Measurements from ENCODE around the gene CLDN15.
"Not testable (repeated sequence)": the region's sequence is repeated elsewhere in the genome, so short reads cannot be mapped to it uniquely, and the experiment has no call there.

The CLDN15 gene

GRCh38 chr7:101237206-101238067 lies at the start of gene CLDN15:
Gene CLDN15 (minus strand): TSS chr7:101237802. CDS start chr7:101237581, 221 bp downstream.
- DNase-seq, result no peak

GRCh38 chr7:101287032-101287431 lies 49.4 kb upstream of the CLDN15 start:
- DNase-seq, result no peak

- not testable (repeated sequence) for DNase-seq
Observed at GRCh38 chr7:101285880-101286279, 48.3 kb upstream of the CLDN15 start.

- no peak for DNase-seq
Observed at GRCh38 chr7:101285171-101285570, 47.6 kb upstream of the CLDN15 start.

- not testable (repeated sequence) for DNase-seq
Observed at GRCh38 chr7:101280912-101281311, 43.3 kb upstream of the CLDN15 start.

- no peak for DNase-seq
Observed at GRCh38 chr7:101278461-101279292, 41.1 kb upstream of the CLDN15 start.

GRCh38 chr7:101277155-101277554 lies 39.6 kb upstream of the CLDN15 start:
- DNase-seq, result no peak

- no peak for DNase-seq
Observed at GRCh38 chr7:101273206-101273605, 35.6 kb upstream of the CLDN15 start.

- no peak for DNase-seq
Observed at GRCh38 chr7:101271021-101271420, 33.4 kb upstream of the CLDN15 start.

GRCh38 chr7:101269664-101270063 lies 32.1 kb upstream of the CLDN15 start:
- DNase-seq, result no peak

- no peak for DNase-seq
Observed at GRCh38 chr7:101265622-101266516, 28.3 kb upstream of the CLDN15 start.

GRCh38 chr7:101264102-101264706 lies 26.6 kb upstream of the CLDN15 start:
- DNase-seq, result not testable (repeated sequence)

- no peak for DNase-seq
Observed at GRCh38 chr7:101258243-101258731, 20.7 kb upstream of the CLDN15 start.

GRCh38 chr7:101255796-101256195 lies 18.2 kb upstream of the CLDN15 start:
- no peak for DNase-seq

GRCh38 chr7:101253199-101253598 lies 15.6 kb upstream of the CLDN15 start:
- DNase-seq, result not testable (repeated sequence)

- peak; percentile 99 to 100 for DNase-seq
Observed at GRCh38 chr7:101251871-101252659, 14.5 kb upstream of the CLDN15 start.

GRCh38 chr7:101250324-101250723 lies 12.7 kb upstream of the CLDN15 start:
- no peak for DNase-seq

- DNase-seq, result no peak
Observed at GRCh38 chr7:101248276-101248675, 10.7 kb upstream of the CLDN15 start.

GRCh38 chr7:101245147-101245668 lies 7.6 kb upstream of the CLDN15 start:
- DNase-seq, result no peak

- peak; percentile 94 to 96 for DNase-seq
Observed at GRCh38 chr7:101244375-101245146, 7.0 kb upstream of the CLDN15 start, which contains the start of gene FIS1. Gene FIS1 (minus strand): TSS chr7:101245081. CDS start chr7:101245004, 77 bp downstream.

Measured in stimulated activated CD4-positive, alpha-beta T cell treated with anti-CD3 and anti-CD28 coated beads, Interleukin-2, amount 100 ng/mL, for 24 hours (primary cell).